Measurements from ENCODE around the gene ANKS6.

DNA sequence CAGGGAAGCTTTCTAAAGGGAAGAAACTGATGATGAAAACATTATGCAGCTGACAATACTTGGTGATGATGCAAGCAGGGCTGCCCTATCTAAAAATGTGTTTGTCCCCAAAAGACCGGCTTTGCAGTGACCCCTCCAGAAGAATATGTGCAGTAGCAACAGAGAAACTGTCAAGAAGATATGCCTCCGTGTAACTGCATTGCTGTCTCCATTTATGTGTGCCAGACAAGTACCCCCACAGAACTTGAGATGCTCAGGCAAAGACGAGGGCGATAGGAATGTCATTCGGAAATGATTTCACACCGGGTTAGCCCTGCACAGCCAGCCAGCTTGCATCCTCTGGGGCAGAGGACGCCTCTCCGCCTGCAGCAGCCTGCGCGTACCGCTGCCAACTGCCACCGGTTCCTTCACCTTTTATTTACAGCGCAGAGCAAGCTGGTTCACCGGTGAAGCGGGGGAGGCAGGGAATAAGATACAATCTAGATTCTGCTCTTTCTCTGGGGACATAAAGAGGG is 89.6 kb downstream of the ANKS6 start:
- TF ChIP-seq, protein P1, sequence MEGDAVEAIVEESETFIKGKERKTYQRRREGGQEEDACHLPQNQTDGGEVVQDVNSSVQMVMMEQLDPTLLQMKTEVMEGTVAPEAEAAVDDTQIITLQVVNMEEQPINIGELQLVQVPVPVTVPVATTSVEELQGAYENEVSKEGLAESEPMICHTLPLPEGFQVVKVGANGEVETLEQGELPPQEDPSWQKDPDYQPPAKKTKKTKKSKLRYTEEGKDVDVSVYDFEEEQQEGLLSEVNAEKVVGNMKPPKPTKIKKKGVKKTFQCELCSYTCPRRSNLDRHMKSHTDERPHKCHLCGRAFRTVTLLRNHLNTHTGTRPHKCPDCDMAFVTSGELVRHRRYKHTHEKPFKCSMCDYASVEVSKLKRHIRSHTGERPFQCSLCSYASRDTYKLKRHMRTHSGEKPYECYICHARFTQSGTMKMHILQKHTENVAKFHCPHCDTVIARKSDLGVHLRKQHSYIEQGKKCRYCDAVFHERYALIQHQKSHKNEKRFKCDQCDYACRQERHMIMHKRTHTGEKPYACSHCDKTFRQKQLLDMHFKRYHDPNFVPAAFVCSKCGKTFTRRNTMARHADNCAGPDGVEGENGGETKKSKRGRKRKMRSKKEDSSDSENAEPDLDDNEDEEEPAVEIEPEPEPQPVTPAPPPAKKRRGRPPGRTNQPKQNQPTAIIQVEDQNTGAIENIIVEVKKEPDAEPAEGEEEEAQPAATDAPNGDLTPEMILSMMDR (IDR thresholded peaks at IDR 0.05), result no peak
- TF ChIP-seq POLR2A (IDR thresholded peaks at IDR 0.05), result no peak
- TF ChIP-seq POLR2AphosphoS5 (IDR thresholded peaks at IDR 0.05), result no peak

Data from breast epithelium (tissue), 3 donors.